ENCODE results near the gene ALG1L2.
"Not testable (repeated sequence)": the region's sequence is repeated elsewhere in the genome, so short reads cannot be mapped to it uniquely, and the experiment has no call there.

Gene ALG1L2

GRCh38 chr3:130091958-130092357, 10.3 kb downstream of the ALG1L2 start:
- CTCF ChIA-PET = no interaction called here

GRCh38 chr3:130093741-130094391, 12.2 kb downstream of the ALG1L2 start:
- TF ChIP-seq ZNF571 (tag by site-specific recombination; IDR thresholded peaks at IDR 0.05) = no peak
- TF ChIP-seq HOXA7 (CRISPR knock-in tag; IDR thresholded peaks at IDR 0.05; ENCODE audit: borderline replicate concordance) = no peak
- peak; percentile 41; the same call in 1 of the 2 replicates for TF ChIP-seq PRDM10 (tag by site-specific recombination; IDR thresholded peaks at IDR 0.05)
- no peaks in the 10 kb centered on the region for H3K36me3 ChIP-seq (ENCODE audit: control insufficient read depth in 2 of 2, insufficient read depth in 1 of 2, low read length in 2 of 2)
- H3K9me3 ChIP-seq (ENCODE audit: control insufficient read depth, insufficient read depth, low read depth, low read length) = no peaks in the 10 kb centered on the region
- POLR2A ChIA-PET = no interaction called here
- no peak overlapping the region for H3K4me3 ChIP-seq (ENCODE audit: low read depth, low read length)
- no peaks in the 10 kb centered on the region for H3K4me1 ChIP-seq (ENCODE audit: control insufficient read depth, insufficient read depth, low read length)
- CTCF ChIA-PET = interaction anchor here (0.6 to 2.4 kb wide), 3 partner anchors 132 to 152 kb away, joined by 3 to 7 read pairs (median 3); no protein-coding TSS in a partner anchor
- H3K27ac ChIP-seq (ENCODE audit: extremely low read depth, low read depth, low read length) = no peak overlapping the region

More at GRCh38 chr3:130091958-130092357, 10.3 kb downstream of the ALG1L2 start:
- no peak for TF ChIP-seq ZFHX2 (tag by site-specific recombination; conservative IDR thresholded peaks at IDR 0.05)
- TF ChIP-seq ZNF600 (tag by site-specific recombination; IDR thresholded peaks at IDR 0.05) = no peak
- TF ChIP-seq PRDM1 (tag by site-specific recombination; IDR thresholded peaks at IDR 0.05) = no peak
- no peak for TF ChIP-seq ZNF211 (tag by site-specific recombination; IDR thresholded peaks at IDR 0.05; ENCODE audit: low read depth)
- TF ChIP-seq ZBTB7A (tag by site-specific recombination; IDR thresholded peaks at IDR 0.05; ENCODE audit: low read depth) = no peak
- TF ChIP-seq ZNF341 (tag by site-specific recombination; IDR thresholded peaks at IDR 0.05; ENCODE audit: low read depth) = no peak
- no peak for TF ChIP-seq ZNF792 (tag by site-specific recombination; IDR thresholded peaks at IDR 0.05)
- no peak for TF ChIP-seq FEZF1 (tag by site-specific recombination; IDR thresholded peaks at IDR 0.05)
- TF ChIP-seq SCRT2 (tag by site-specific recombination; IDR thresholded peaks at IDR 0.05) = no peak
- TF ChIP-seq HOXA7 (CRISPR knock-in tag; IDR thresholded peaks at IDR 0.05; ENCODE audit: borderline replicate concordance) = no peak
- no peak for TF ChIP-seq ZNF266 (tag by site-specific recombination; IDR thresholded peaks at IDR 0.05; ENCODE audit: low read depth)
- no peak for TF ChIP-seq ZNF777 (tag by site-specific recombination; IDR thresholded peaks at IDR 0.05; ENCODE audit: borderline replicate concordance)
- TF ChIP-seq ZNF324 (tag by site-specific recombination; IDR thresholded peaks at IDR 0.05) = no peak
- TF ChIP-seq ZNF449 (tag by site-specific recombination; IDR thresholded peaks at IDR 0.05) = no peak
- TF ChIP-seq SCRT1 (tag by site-specific recombination; IDR thresholded peaks at IDR 0.05; ENCODE audit: borderline replicate concordance) = no peak
- no peak for TF ChIP-seq KLF9 (tag by site-specific recombination; IDR thresholded peaks at IDR 0.05; ENCODE audit: low read depth)
- H3K27ac ChIP-seq (ENCODE audit: extremely low read depth, low read depth, low read length) = no peak overlapping the region
- no peaks in the 10 kb centered on the region for H3K36me3 ChIP-seq (ENCODE audit: control insufficient read depth in 2 of 2, insufficient read depth in 1 of 2, low read length in 2 of 2)
- H3K9me3 ChIP-seq (ENCODE audit: control insufficient read depth, insufficient read depth, low read depth, low read length) = no peaks in the 10 kb centered on the region
- no peak overlapping the region for H3K4me3 ChIP-seq (ENCODE audit: low read depth, low read length)
- no peaks in the 10 kb centered on the region for H3K4me1 ChIP-seq (ENCODE audit: control insufficient read depth, insufficient read depth, low read length)
- POLR2A ChIA-PET = no interaction called here

- CTCF ChIA-PET = interaction anchor here (2.4 to 6.4 kb wide), 2 partner anchors 152 to 153 kb away, joined by 7 to 54 read pairs; no protein-coding TSS in a partner anchor
- POLR2A ChIA-PET = not testable (repeated sequence)
These were observed 12.9 kb downstream of the ALG1L2 start for GRCh38 chr3:130094491-130094941.

GRCh38 chr3:130095858-130096257, 14.2 kb downstream of the ALG1L2 start:
- CTCF ChIA-PET = interaction anchor here (0.7 to 6.4 kb wide), 4 partner anchors 10 to 650 kb away, joined by 3 to 54 read pairs (median 4); no protein-coding TSS in a partner anchor
- H3K36me3 ChIP-seq (ENCODE audit: control insufficient read depth in 2 of 2, insufficient read depth in 1 of 2, low read length in 2 of 2); H3K4me3 ChIP-seq (ENCODE audit: low read depth, low read length); H3K9me3 ChIP-seq (ENCODE audit: control insufficient read depth, insufficient read depth, low read depth, low read length); H3K27ac ChIP-seq (ENCODE audit: extremely low read depth, low read depth, low read length); POLR2A ChIA-PET; H3K4me1 ChIP-seq (ENCODE audit: control insufficient read depth, insufficient read depth, low read length): not testable (repeated sequence)

More at GRCh38 chr3:130094491-130094941, 12.9 kb downstream of the ALG1L2 start:
- H3K4me3 ChIP-seq (ENCODE audit: low read depth, low read length); H3K36me3 ChIP-seq (ENCODE audit: control insufficient read depth in 2 of 2, insufficient read depth in 1 of 2, low read length in 2 of 2); H3K4me1 ChIP-seq (ENCODE audit: control insufficient read depth, insufficient read depth, low read length); H3K27ac ChIP-seq (ENCODE audit: extremely low read depth, low read depth, low read length); H3K9me3 ChIP-seq (ENCODE audit: control insufficient read depth, insufficient read depth, low read depth, low read length): not testable (repeated sequence)

GRCh38 chr3:130097096-130097495, 15.5 kb downstream of the ALG1L2 start:
- H3K36me3 ChIP-seq (ENCODE audit: control insufficient read depth in 2 of 2, insufficient read depth in 1 of 2, low read length in 2 of 2); H3K4me3 ChIP-seq (ENCODE audit: low read depth, low read length); H3K27ac ChIP-seq (ENCODE audit: extremely low read depth, low read depth, low read length); H3K9me3 ChIP-seq (ENCODE audit: control insufficient read depth, insufficient read depth, low read depth, low read length); POLR2A ChIA-PET; H3K4me1 ChIP-seq (ENCODE audit: control insufficient read depth, insufficient read depth, low read length): not testable (repeated sequence)
- CTCF ChIA-PET = interaction anchor here (0.7 to 6.4 kb wide), 2 partner anchors 156 to 1169 kb away, joined by 3 to 54 read pairs; no protein-coding TSS in a partner anchor
